ENCODE data around the gene GNG7. TPM values are rescaled to one million over a fixed set of nuclear protein-coding genes. Genes with fewer than 3 reads are reported as not detected.

Gene GNG7
- total and polyA plus RNA-seq, 2 donors (not counting 3 experiments of a cell fraction or from before 2014, with no cell fraction given): 0.29 to 0.84 TPM

DNA sequence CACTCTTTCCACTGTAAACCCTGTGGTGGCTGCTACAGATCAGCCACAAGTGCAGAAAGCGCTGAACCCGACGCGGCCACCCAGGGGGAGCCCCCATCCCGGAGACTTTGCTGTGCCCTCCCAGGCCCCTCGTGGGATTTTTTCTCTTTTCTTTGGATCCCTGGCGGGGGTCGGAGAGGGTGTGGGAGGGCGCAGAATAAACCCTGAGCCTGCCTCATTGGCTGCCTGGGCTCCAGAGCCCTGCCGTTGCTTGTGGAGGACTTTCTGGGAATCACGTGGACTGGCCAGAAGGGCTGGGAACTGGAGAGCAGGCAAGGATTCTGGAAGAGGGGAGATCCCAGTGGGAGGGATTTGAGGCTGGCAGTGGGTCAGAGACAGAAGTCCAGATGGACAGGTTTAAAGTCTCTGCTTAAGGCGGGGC lies 201.6 kb downstream of the GNG7 start:
- intact Hi-C loops (cut with micrococcal nuclease) (no loop called here), dilution Hi-C loops (cut with MboI; ENCODE audit: extremely low pct_ligation_motif_present, low sequenced_read_pairs) (no loop called here)
- no peaks in the 10 kb centered on the region for H3K27me3 ChIP-seq (ENCODE audit: control insufficient read depth in 2 of 2, insufficient read depth in 2 of 2, low read length in 2 of 2)
- H3K4me2 ChIP-seq (ENCODE audit: insufficient read depth, low read length): no peak overlapping the region
- no TSS peak for BruUV-seq (replicated peaks)
- peaks cover 10% of the 10 kb centered on the region for H3K4me1 ChIP-seq (ENCODE audit: control insufficient read depth, extremely low read depth, insufficient read depth, low read length)
- no peak overlapping the region for H2AFZ ChIP-seq (ENCODE audit: low read depth, low read length)
- H3K4me3 ChIP-seq (replicated peaks in 1 of 3; ENCODE audit: insufficient read depth in 1 of 3, low read depth in 1 of 3, low read length in 3 of 3): no peak overlapping the region
- H3K9ac ChIP-seq (replicated peaks; ENCODE audit: extremely low read depth, insufficient read depth, low read length): no peak overlapping the region
- POLR2A ChIA-PET: no interaction called here
- no peaks in the 10 kb centered on the region for H4K20me1 ChIP-seq (replicated peaks; ENCODE audit: control insufficient read depth, extremely low read depth, insufficient read depth, low read length)
- no peak overlapping the region for H3K27ac ChIP-seq (ENCODE audit: insufficient read depth, low read depth, low read length)
- H3K9me1 ChIP-seq (replicated peaks; ENCODE audit: control insufficient read depth, extremely low read depth, insufficient read depth, low read length): no peaks in the 10 kb centered on the region
- CTCF ChIA-PET: no interaction called here
- TF ChIP-seq MYC (IDR thresholded peaks at IDR 0.05; ENCODE audit: low read depth, low read length): no peak
- TF ChIP-seq, protein P1, sequence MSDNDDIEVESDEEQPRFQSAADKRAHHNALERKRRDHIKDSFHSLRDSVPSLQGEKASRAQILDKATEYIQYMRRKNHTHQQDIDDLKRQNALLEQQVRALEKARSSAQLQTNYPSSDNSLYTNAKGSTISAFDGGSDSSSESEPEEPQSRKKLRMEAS (IDR thresholded peaks at IDR 0.05; ENCODE audit: insufficient read depth, insufficient read length): no peak
- no peak for TF ChIP-seq FOS (IDR thresholded peaks at IDR 0.05; ENCODE audit: borderline replicate concordance, insufficient read depth, low read length)
- TF ChIP-seq POLR2AphosphoS5 (IDR thresholded peaks at IDR 0.05; ENCODE audit: insufficient read depth, low read depth, low read length): no peak
- H3K79me2 ChIP-seq (ENCODE audit: control insufficient read depth, insufficient read depth, low read length): no peaks in the 10 kb centered on the region
- no peaks in the 10 kb centered on the region for H3K36me3 ChIP-seq (ENCODE audit: control insufficient read depth in 2 of 2, extremely low read depth in 1 of 2, insufficient read depth in 2 of 2, low read length in 2 of 2)
- H3K9me3 ChIP-seq (replicated peaks; ENCODE audit: control insufficient read depth, insufficient read depth, low read length): no peaks in the 10 kb centered on the region
- FAIRE-seq: no peak
- no peak for DNase-seq (ENCODE audit: low read depth, low spot score)

DNA sequence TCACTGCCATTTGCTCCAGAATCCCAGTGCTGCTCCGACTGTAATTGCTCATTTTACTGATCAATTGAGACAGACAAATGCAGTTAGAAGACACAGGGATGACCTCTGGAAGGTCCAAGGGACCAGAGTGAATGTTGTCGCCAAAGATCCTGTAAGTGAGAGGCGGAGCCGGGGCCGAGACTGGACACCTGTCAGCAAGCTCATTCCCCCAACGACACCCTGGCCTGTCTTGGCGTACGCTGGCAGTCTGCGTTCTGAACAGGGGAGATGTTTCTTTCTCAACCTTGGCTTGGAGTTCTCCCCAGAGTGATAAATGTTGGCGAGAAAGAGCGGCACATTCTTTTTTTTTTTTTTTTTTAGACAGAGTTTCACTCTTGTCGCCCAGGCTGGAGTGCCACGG lies 202.3 kb downstream of the GNG7 start:
- dilution Hi-C loops (cut with MboI; ENCODE audit: extremely low pct_ligation_motif_present, low sequenced_read_pairs): no loop called here
- H3K9me3 ChIP-seq (replicated peaks; ENCODE audit: control insufficient read depth, insufficient read depth, low read length): no peaks in the 10 kb centered on the region
- no TSS peak for BruUV-seq (replicated peaks)
- ChIA-PET CTCF (no interaction called here), POLR2A (no interaction called here)
- intact Hi-C loops (cut with micrococcal nuclease): no loop called here
- H3K4me1 ChIP-seq (ENCODE audit: control insufficient read depth, extremely low read depth, insufficient read depth, low read length): peaks cover 15% of the 10 kb centered on the region
- FAIRE-seq (no peak), DNase-seq (ENCODE audit: low read depth, low spot score) (no peak)
- H3K27me3 ChIP-seq (ENCODE audit: control insufficient read depth in 2 of 2, insufficient read depth in 2 of 2, low read length in 2 of 2): no peaks in the 10 kb centered on the region
- no peaks in the 10 kb centered on the region for H3K9me1 ChIP-seq (replicated peaks; ENCODE audit: control insufficient read depth, extremely low read depth, insufficient read depth, low read length)
- H3K79me2 ChIP-seq (ENCODE audit: control insufficient read depth, insufficient read depth, low read length): no peaks in the 10 kb centered on the region
- no peak overlapping the region for H3K4me2 ChIP-seq (ENCODE audit: insufficient read depth, low read length)
- H3K4me3 ChIP-seq (replicated peaks in 1 of 3; ENCODE audit: insufficient read depth in 1 of 3, low read depth in 1 of 3, low read length in 3 of 3): no peak overlapping the region
- H4K20me1 ChIP-seq (replicated peaks; ENCODE audit: control insufficient read depth, extremely low read depth, insufficient read depth, low read length): no peaks in the 10 kb centered on the region
- no peak overlapping the region for H3K9ac ChIP-seq (replicated peaks; ENCODE audit: extremely low read depth, insufficient read depth, low read length)
- TF ChIP-seq, protein P2, sequence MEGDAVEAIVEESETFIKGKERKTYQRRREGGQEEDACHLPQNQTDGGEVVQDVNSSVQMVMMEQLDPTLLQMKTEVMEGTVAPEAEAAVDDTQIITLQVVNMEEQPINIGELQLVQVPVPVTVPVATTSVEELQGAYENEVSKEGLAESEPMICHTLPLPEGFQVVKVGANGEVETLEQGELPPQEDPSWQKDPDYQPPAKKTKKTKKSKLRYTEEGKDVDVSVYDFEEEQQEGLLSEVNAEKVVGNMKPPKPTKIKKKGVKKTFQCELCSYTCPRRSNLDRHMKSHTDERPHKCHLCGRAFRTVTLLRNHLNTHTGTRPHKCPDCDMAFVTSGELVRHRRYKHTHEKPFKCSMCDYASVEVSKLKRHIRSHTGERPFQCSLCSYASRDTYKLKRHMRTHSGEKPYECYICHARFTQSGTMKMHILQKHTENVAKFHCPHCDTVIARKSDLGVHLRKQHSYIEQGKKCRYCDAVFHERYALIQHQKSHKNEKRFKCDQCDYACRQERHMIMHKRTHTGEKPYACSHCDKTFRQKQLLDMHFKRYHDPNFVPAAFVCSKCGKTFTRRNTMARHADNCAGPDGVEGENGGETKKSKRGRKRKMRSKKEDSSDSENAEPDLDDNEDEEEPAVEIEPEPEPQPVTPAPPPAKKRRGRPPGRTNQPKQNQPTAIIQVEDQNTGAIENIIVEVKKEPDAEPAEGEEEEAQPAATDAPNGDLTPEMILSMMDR (IDR thresholded peaks at IDR 0.05; ENCODE audit: extremely low read depth in 1 of 2, insufficient read depth in 1 of 2, low read depth in 1 of 2, low read length in 2 of 2): no peak
- TF ChIP-seq EZH2 (IDR thresholded peaks at IDR 0.05; ENCODE audit: borderline replicate concordance, low read depth, low read length, severe bottlenecking): no peak
- TF ChIP-seq, protein P1 (IDR thresholded peaks at IDR 0.05; ENCODE audit: insufficient read depth, insufficient read length): no peak
- TF ChIP-seq POLR2AphosphoS5 (IDR thresholded peaks at IDR 0.05; ENCODE audit: insufficient read depth, low read depth, low read length): no peak
- no peak for TF ChIP-seq JUN (IDR thresholded peaks at IDR 0.05; ENCODE audit: borderline replicate concordance, insufficient read depth, insufficient read length, low read depth)
- no peak for TF ChIP-seq GATA2 (IDR thresholded peaks at IDR 0.05; ENCODE audit: insufficient read depth, insufficient read length, low read depth, low read length)
- TF ChIP-seq POLR2A (IDR thresholded peaks at IDR 0.05; ENCODE audit: low read depth, low read length): no peak
- TF ChIP-seq MYC (IDR thresholded peaks at IDR 0.05; ENCODE audit: low read depth, low read length): no peak
- TF ChIP-seq FOS (IDR thresholded peaks at IDR 0.05; ENCODE audit: borderline replicate concordance, insufficient read depth, low read length): no peak
- no peaks in the 10 kb centered on the region for H3K36me3 ChIP-seq (ENCODE audit: control insufficient read depth in 2 of 2, extremely low read depth in 1 of 2, insufficient read depth in 2 of 2, low read length in 2 of 2)
- no peak overlapping the region for H2AFZ ChIP-seq (ENCODE audit: low read depth, low read length)
- no peak overlapping the region for H3K27ac ChIP-seq (ENCODE audit: insufficient read depth, low read depth, low read length)

Data from endothelial cell of umbilical vein (primary cell).